Measurements from ENCODE around the gene CHMP4A. TPM values are rescaled to one million over a fixed set of nuclear protein-coding genes. Genes with fewer than 3 reads are reported as not detected.
A peak's percentile ranks its signal among the peaks of the same experiment; 100 is the strongest.

CHMP4A gene
- total RNA-seq, 1 donor from 2014 or later: 27.0 TPM

DNA sequence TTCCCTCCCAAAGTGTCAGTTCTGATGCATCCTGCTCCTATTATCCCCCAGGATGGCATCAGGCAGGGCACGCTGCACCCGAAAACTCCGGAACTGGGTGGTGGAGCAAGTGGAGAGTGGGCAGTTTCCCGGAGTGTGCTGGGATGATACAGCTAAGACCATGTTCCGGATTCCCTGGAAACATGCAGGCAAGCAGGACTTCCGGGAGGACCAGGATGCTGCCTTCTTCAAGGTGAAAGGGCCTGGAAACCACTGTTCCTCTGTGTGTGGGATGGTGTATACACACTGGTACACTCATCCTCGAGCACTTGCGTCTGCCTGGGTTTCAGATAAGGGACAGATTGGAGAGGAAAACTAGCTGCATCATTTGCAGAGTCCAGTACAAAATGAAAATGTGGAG lies 51.2 kb downstream of the CHMP4A start:
- Histone ChIP-seq H3K4me1 (peaks cover 9 to 12% of the 10 kb centered on the region in 2 donors), H3K36me3 (peaks cover 57 to 67% of the 10 kb centered on the region in 2 donors), H3K4me3 (peak overlapping the region; percentile 65 to 77), H3K27me3 (no peaks in the 10 kb centered on the region), H3K27ac (peak overlapping the region; percentile 85 to 88), H3K9me3 (no peaks in the 10 kb centered on the region)
- TF ChIP-seq, protein P1, sequence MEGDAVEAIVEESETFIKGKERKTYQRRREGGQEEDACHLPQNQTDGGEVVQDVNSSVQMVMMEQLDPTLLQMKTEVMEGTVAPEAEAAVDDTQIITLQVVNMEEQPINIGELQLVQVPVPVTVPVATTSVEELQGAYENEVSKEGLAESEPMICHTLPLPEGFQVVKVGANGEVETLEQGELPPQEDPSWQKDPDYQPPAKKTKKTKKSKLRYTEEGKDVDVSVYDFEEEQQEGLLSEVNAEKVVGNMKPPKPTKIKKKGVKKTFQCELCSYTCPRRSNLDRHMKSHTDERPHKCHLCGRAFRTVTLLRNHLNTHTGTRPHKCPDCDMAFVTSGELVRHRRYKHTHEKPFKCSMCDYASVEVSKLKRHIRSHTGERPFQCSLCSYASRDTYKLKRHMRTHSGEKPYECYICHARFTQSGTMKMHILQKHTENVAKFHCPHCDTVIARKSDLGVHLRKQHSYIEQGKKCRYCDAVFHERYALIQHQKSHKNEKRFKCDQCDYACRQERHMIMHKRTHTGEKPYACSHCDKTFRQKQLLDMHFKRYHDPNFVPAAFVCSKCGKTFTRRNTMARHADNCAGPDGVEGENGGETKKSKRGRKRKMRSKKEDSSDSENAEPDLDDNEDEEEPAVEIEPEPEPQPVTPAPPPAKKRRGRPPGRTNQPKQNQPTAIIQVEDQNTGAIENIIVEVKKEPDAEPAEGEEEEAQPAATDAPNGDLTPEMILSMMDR (IDR thresholded peaks at IDR 0.05): no peak
- intact Hi-C loops (cut with DNase I): no loop called here
- DNase-seq (ENCODE audit: low spot score in 2 of 2): no peak

DNA sequence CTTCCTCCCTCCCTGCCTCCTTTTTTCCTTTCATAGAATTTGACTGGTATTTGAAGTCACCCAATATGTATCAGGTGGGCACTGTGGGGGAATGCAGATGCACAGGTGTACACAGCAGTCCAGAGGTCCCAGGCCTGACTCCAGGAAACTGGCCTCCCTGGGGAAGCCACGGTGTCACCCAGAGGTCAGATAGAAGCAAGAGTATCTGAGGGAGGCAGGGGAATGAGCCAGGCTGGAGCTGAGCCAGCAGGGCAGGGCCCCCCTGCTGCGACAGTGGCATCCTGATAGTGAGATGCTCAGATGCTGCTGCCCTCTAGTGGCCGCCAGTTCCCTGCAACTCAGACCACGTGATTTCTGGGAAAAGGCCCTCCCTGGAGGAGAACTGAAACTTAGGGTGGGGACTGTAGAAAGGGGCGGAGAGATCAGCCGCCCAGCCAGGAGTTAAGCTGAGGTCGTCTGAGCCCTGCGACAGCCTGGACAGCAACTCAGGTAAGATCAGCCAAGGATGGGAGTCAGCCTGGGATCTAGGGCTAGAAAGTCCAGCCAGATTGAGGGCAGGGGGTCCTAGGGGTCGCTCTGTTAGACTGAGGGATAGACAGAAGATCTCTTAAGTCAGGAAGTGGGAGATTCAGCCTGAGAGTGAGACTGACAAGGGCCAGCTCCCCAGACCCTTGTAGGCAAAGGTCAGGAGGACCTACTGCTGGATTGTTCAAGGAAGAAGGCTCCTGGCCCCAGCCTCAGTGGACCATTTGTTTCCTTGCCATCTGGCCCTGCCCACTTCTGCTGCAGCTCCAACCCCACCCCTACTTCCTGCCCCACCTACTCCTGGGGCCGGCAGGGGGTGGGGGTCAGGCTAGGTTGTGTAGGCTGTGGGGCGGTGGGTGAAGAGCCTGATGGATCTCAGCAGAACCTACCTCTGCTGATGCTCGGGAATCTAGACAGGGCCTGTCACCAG lies 52.2 kb downstream of the CHMP4A start, which contains the start of gene IRF9:
Gene IRF9 (plus strand): TSS at position 416 of the 955 bp plus-strand sequence. CDS start 880 bp downstream, outside the sequence.
- intact Hi-C loops (cut with DNase I): loop anchor here (1.0 to 2.0 kb wide), 4 partner anchors 14 to 47 kb away; partner anchors contain the start of genes DCAF11, IPO4, NRL and PSME1

DNA sequence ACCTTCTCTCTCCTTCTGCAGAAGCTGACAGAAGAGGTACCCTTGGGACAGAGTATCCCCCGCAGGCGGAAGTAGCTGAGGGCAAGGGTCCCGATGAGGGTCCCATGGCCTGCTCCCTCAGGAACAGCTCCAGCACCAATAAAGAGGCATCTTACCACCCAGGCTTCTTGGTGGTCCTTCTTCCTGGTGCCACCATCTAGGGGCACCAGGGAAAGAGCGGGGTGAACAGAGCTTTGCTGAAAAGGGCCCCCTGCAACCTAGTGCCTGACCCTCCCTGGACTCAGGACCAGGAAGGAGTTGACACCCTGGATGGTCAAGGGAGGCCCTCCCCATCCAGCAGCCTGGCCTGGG lies 52.8 kb downstream of the CHMP4A start:
- Histone ChIP-seq H3K9me3 (no peaks in the 10 kb centered on the region), H3K4me1 (peaks cover 9 to 12% of the 10 kb centered on the region in 2 donors), H3K27me3 (no peaks in the 10 kb centered on the region), H3K27ac (peak overlapping the region; percentile 85 to 88), H3K36me3 (peaks cover 58 to 65% of the 10 kb centered on the region in 2 donors), H3K4me3 (no peak overlapping the region)
- DNase-seq (ENCODE audit: low spot score in 2 of 2): no peak
- TF ChIP-seq, protein P1 (IDR thresholded peaks at IDR 0.05): no peak
- intact Hi-C loops (cut with DNase I): loop anchor here (2.0 kb wide), 1 partner anchor 28 kb away; the partner anchor contains the start of gene IPO4

More for the DNA sequence above, 52.2 kb downstream of the CHMP4A start, which contains the start of gene IRF9:
- peak within 1 kb of the TSS; percentile 65 to 77 for H3K4me3 ChIP-seq
- no peaks in the 10 kb centered on the region for H3K27me3 ChIP-seq
- peaks cover 9 to 12% of the 10 kb centered on the region in 2 donors for H3K4me1 ChIP-seq
- H3K36me3 ChIP-seq: peaks cover 58 to 65% of the 10 kb centered on the region in 2 donors
- DNase-seq (ENCODE audit: low spot score in 2 of 2): peak; percentile 90 to 99
- TF ChIP-seq, protein P1 (IDR thresholded peaks at IDR 0.05): peak; percentile 90 to 95 (median 91)
- no peaks in the 10 kb centered on the region for H3K9me3 ChIP-seq
- H3K27ac ChIP-seq: peak within 1 kb of the TSS; percentile 85 to 88

DNA sequence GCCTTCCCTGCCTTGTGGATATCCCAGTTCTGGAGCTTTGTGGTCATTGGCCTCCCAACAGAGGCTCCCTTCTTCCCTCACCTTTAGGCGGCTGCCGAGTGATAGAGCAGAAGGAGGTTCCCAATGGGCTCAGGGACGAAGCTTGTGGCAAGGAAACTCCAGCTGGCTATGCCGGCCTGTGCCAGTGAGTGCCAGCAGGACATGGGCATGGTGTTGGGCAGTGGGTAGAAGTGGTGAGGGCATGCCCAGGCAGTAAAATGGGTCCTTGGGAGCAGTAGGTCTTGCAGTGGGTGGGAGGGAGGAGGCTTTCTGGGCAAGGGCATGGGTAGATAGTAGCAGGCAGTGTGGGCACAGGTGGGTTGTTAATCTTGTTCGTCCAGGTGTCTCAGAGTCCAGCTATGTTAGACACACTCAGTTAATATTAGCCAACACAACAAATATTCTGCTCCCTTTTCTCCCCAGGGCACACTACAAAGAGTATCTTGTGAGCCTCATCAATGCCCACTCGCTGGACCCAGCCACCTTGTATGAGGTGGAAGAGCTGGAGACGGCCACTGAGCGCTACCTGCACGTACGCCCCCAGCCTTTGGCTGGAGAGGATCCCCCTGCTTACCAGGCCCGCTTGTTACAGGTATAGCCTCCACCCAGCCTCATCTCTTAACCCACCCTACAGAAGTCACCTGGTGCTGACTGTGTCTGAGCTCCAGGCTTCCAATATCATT lies 53.4 kb downstream of the CHMP4A start:
- TF ChIP-seq, protein P1 (IDR thresholded peaks at IDR 0.05): no peak
- peak in 1 of 2 donors; percentile 62 for DNase-seq (ENCODE audit: low spot score in 2 of 2)

More for the DNA sequence above, 53.4 kb downstream of the CHMP4A start:
- Histone ChIP-seq H3K27me3 (no peaks in the 10 kb centered on the region), H3K27ac (peak overlapping the region; percentile 85 to 88), H3K4me1 (peaks cover 9 to 12% of the 10 kb centered on the region in 2 donors), H3K36me3 (peaks cover 58 to 65% of the 10 kb centered on the region in 2 donors), H3K9me3 (no peaks in the 10 kb centered on the region), H3K4me3 (no peak overlapping the region)
- intact Hi-C loops (cut with DNase I): loop anchor here (2.0 kb wide), 1 partner anchor 29 kb away; the partner anchor contains the start of gene IPO4

Other genes starting within 250 kb of the CHMP4A start
- gene DHRS4L2, start 224.6 kb downstream of the CHMP4A start, total RNA-seq: 31.5 TPM
- gene CARMIL3, start 161.5 kb downstream of the CHMP4A start, total RNA-seq: not detected
- not detected for gene CPNE6, start 141.9 kb downstream of the CHMP4A start, total RNA-seq
- gene PCK2, start 119.2 kb downstream of the CHMP4A start, total RNA-seq: 26.1 TPM
- 52.3 TPM for gene DCAF11, start 98.7 kb downstream of the CHMP4A start, total RNA-seq
- not detected for gene NRL, start 98.5 kb downstream of the CHMP4A start, total RNA-seq
- not detected for gene FITM1, start 82.8 kb downstream of the CHMP4A start, total RNA-seq
- 55.5 TPM for gene PSME1, start 77.3 kb downstream of the CHMP4A start, total RNA-seq
- gene EMC9, start 71.9 kb downstream of the CHMP4A start, total RNA-seq: 3.4 TPM
- 100 TPM for gene PSME2, start 66.9 kb downstream of the CHMP4A start, total RNA-seq
- 182 TPM for gene RNF31, start 66.0 kb downstream of the CHMP4A start, total RNA-seq
- gene IRF9, start 52.2 kb downstream of the CHMP4A start, total RNA-seq: 24.7 TPM
- gene REC8, start 41.4 kb downstream of the CHMP4A start, total RNA-seq: 9.6 TPM
- gene IPO4, start 24.7 kb downstream of the CHMP4A start, total RNA-seq: 140 TPM
- gene TM9SF1, start 18.0 kb downstream of the CHMP4A start, total RNA-seq: 86.5 TPM
- not detected for gene TSSK4, start 7.8 kb downstream of the CHMP4A start, total RNA-seq
- gene MDP1, start 2.6 kb upstream of the CHMP4A start, total RNA-seq: 58.8 TPM
- 72.8 TPM for gene NEDD8, start 18.9 kb upstream of the CHMP4A start, total RNA-seq
- gene GMPR2, start 19.4 kb upstream of the CHMP4A start, total RNA-seq: 37.5 TPM
- 70.0 TPM for gene TINF2, start 29.1 kb upstream of the CHMP4A start, total RNA-seq
- 1.7 TPM for gene TGM1, start 49.7 kb upstream of the CHMP4A start, total RNA-seq
- 54.9 TPM for gene RABGGTA, start 58.1 kb upstream of the CHMP4A start, total RNA-seq
- gene DHRS1, start 86.3 kb upstream of the CHMP4A start, total RNA-seq: 100 TPM
- 33.5 TPM for gene NOP9, start 86.4 kb upstream of the CHMP4A start, total RNA-seq
- gene CIDEB, start 94.5 kb upstream of the CHMP4A start, total RNA-seq: 72.8 TPM
- 3.0 TPM for gene LTB4R2, start 96.7 kb upstream of the CHMP4A start, total RNA-seq
- 3.6 TPM for gene LTB4R, start 98.0 kb upstream of the CHMP4A start, total RNA-seq
- 143 TPM for gene ADCY4, start 121.6 kb upstream of the CHMP4A start, total RNA-seq
- 2.3 TPM for gene RIPK3, start 126.5 kb upstream of the CHMP4A start, total RNA-seq
- gene NFATC4, start 154.7 kb upstream of the CHMP4A start, total RNA-seq: 58.9 TPM
- 23.1 TPM for gene NYNRIN, start 185.5 kb upstream of the CHMP4A start, total RNA-seq
- gene CBLN3, start 216.2 kb upstream of the CHMP4A start, total RNA-seq: 2.2 TPM
- 70.4 TPM for gene KHNYN, start 216.5 kb upstream of the CHMP4A start, total RNA-seq
- gene SDR39U1, start 229.3 kb upstream of the CHMP4A start, total RNA-seq: 98.3 TPM